H1 (cell line): Measurements from ENCODE around the gene OLA1.

Experiments used
- BCL11A ChIP-seq, 2 experiments: IDR thresholded peaks; one replicate each; pipeline ENCODE4 v1.6.1; 2011; ENCODE audit warnings: low read depth in 2 of 2, low read length in 2 of 2, mild to moderate bottlenecking in 2 of 2
- CTCF ChIP-seq, 3 experiments: IDR thresholded peaks; 1 replicate in 2 of 3; 2 replicates in 1 of 3; pipeline versions ENCODE4 v1.5.1 to v1.6.1; 2011; ENCODE audit warnings: low read length in 3 of 3, mild to moderate bottlenecking in 3 of 3, inconsistent platforms in 2 of 3, low read depth in 1 of 3, moderate library complexity in 1 of 3; ENCODE audit not compliant: insufficient read depth in 1 of 3; ENCODE audit errors: control extremely low read depth in 1 of 3
- EGR1 ChIP-seq: IDR thresholded peaks from 2 replicates; pipeline ENCODE4 v1.6.1; 2011; ENCODE audit warnings: low read depth, low read length, borderline replicate concordance
- EP300 ChIP-seq, 2 experiments: IDR thresholded peaks; 1 replicate in 1 of 2; 2 replicates in 1 of 2; pipeline ENCODE4 v1.6.1; 2011 to 2012; ENCODE audit warnings: low read depth in 2 of 2, low read length in 2 of 2, mild to moderate bottlenecking in 2 of 2, borderline replicate concordance in 1 of 2, inconsistent platforms in 1 of 2, moderate library complexity in 1 of 2
- EZH2 ChIP-seq: fragments of 200-600 bp; sonication (generic); IDR thresholded peaks from 2 replicates; pipeline ENCODE4 v1.7.1; 2012; ENCODE audit warnings: low read depth, mild to moderate bottlenecking, moderate library complexity, low read length, inconsistent platforms; ENCODE audit not compliant: severe bottlenecking
- FOSL1 ChIP-seq: IDR thresholded peaks from 2 replicates; pipeline ENCODE4 v1.6.1; 2011; ENCODE audit warnings: mild to moderate bottlenecking, low read depth, low read length, moderate library complexity; ENCODE audit not compliant: insufficient read depth
- MAFK ChIP-seq: IDR thresholded peaks from 2 replicates; pipeline ENCODE4 v1.6.1; 2012; ENCODE audit warnings: low read depth, mild to moderate bottlenecking, improper control_type of control experiment, low read length
- PHF8 ChIP-seq: fragments of 200-600 bp; sonication (generic); conservative IDR thresholded peaks from 2 replicates; pipeline ENCODE4 v1.7.1; 2012; ENCODE audit warnings: low read depth, mild to moderate bottlenecking, inconsistent platforms, low read length, moderate library complexity
- POLR2A ChIP-seq, 2 experiments: IDR thresholded peaks; 1 replicate in 1 of 2; 2 replicates in 1 of 2; pipeline ENCODE4 v1.6.1; 2011; ENCODE audit warnings: low read depth in 2 of 2, low read length in 2 of 2, mild to moderate bottlenecking in 2 of 2; ENCODE audit errors: control extremely low read depth in 1 of 2
- TCF12 ChIP-seq: IDR thresholded peaks from 2 replicates; pipeline ENCODE4 v1.6.1; 2011; ENCODE audit warnings: low read depth, mild to moderate bottlenecking, low read length
- USF2 ChIP-seq: IDR thresholded peaks from 2 replicates; pipeline ENCODE4 v1.6.1; 2011; ENCODE audit warnings: low read length, improper control_type of control experiment

GRCh38 chr2:174135981-174136380, 112.4 kb downstream of the OLA1 start:
- no peak for TF ChIP-seq MAFK
- no peak for TF ChIP-seq BCL11A (IDR thresholded peaks at IDR 0.05; ENCODE audit: low read depth in 2 of 2, low read length in 2 of 2)
- no peak for TF ChIP-seq POLR2A (IDR thresholded peaks at IDR 0.05; ENCODE audit: control extremely low read depth in 1 of 2, low read depth in 2 of 2, low read length in 2 of 2)
- no peak for TF ChIP-seq CTCF (IDR thresholded peaks at IDR 0.05; ENCODE audit: control extremely low read depth in 1 of 3, insufficient read depth in 1 of 3, low read depth in 1 of 3, low read length in 3 of 3)
- no peak for TF ChIP-seq TCF12
- no peak for TF ChIP-seq EP300 (IDR thresholded peaks at IDR 0.05; ENCODE audit: borderline replicate concordance in 1 of 2, low read depth in 2 of 2, low read length in 2 of 2)
- no peak for TF ChIP-seq EZH2
- TF ChIP-seq EGR1, result no peak
- no peak for TF ChIP-seq USF2
- TF ChIP-seq PHF8, result no peak
- TF ChIP-seq FOSL1, result no peak
